ENCODE results near the gene SCYGR4. TPM values are rescaled to one million over a fixed set of nuclear protein-coding genes. Genes with fewer than 3 reads are reported as not detected.

Gene SCYGR4
- polyA plus RNA-seq, 2 of the 4 experiments (the other 2 are of a cell fraction), result not detected

GRCh38 chr2:227654426-227654825, 37.1 kb downstream of the SCYGR4 start:
- ATAC-seq, result no peak
- Histone ChIP-seq H3K4me1 (peaks cover 60% of the 10 kb centered on the region), H3K4me2 (peak overlapping the region; percentile 61), H3K27ac (peak overlapping the region; percentile 87 to 89), H3K4me3 (no peak overlapping the region), H3K9me3 (no peaks in the 10 kb centered on the region)
- no peak for FAIRE-seq
- ChIA-PET POLR2A (no interaction called here), CTCF (no interaction called here)
- DNase-seq (ENCODE audit: low read depth in 1 of 2, low spot score in 1 of 2), result no peak
- WGBS (ENCODE audit: missing lambda C conversion rate), result 94% methylated on average over 1 of the region's 1 CpG
- no peak for TF ChIP-seq HOXA7 (CRISPR knock-in tag; IDR thresholded peaks at IDR 0.05)
- no peak for TF ChIP-seq TFCP2L1 (CRISPR knock-in tag; IDR thresholded peaks at IDR 0.05)
- no peak for TF ChIP-seq POLR2AphosphoS2 (conservative IDR thresholded peaks at IDR 0.05; ENCODE audit: low read length)
- TF ChIP-seq FOSL2 (IDR thresholded peaks at IDR 0.05), result no peak
- TF ChIP-seq FOSL2 (CRISPR knock-in tag; IDR thresholded peaks at IDR 0.05), result no peak
- TF ChIP-seq BHLHE40 (IDR thresholded peaks at IDR 0.05; ENCODE audit: low read depth, low read length), result no peak
- TF ChIP-seq, protein P1, sequence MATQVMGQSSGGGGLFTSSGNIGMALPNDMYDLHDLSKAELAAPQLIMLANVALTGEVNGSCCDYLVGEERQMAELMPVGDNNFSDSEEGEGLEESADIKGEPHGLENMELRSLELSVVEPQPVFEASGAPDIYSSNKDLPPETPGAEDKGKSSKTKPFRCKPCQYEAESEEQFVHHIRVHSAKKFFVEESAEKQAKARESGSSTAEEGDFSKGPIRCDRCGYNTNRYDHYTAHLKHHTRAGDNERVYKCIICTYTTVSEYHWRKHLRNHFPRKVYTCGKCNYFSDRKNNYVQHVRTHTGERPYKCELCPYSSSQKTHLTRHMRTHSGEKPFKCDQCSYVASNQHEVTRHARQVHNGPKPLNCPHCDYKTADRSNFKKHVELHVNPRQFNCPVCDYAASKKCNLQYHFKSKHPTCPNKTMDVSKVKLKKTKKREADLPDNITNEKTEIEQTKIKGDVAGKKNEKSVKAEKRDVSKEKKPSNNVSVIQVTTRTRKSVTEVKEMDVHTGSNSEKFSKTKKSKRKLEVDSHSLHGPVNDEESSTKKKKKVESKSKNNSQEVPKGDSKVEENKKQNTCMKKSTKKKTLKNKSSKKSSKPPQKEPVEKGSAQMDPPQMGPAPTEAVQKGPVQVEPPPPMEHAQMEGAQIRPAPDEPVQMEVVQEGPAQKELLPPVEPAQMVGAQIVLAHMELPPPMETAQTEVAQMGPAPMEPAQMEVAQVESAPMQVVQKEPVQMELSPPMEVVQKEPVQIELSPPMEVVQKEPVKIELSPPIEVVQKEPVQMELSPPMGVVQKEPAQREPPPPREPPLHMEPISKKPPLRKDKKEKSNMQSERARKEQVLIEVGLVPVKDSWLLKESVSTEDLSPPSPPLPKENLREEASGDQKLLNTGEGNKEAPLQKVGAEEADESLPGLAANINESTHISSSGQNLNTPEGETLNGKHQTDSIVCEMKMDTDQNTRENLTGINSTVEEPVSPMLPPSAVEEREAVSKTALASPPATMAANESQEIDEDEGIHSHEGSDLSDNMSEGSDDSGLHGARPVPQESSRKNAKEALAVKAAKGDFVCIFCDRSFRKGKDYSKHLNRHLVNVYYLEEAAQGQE (IDR thresholded peaks at IDR 0.05), result no peak
- TF ChIP-seq HEYL (CRISPR knock-in tag; IDR thresholded peaks at IDR 0.05), result no peak
- no peak for TF ChIP-seq GATA3 (IDR thresholded peaks at IDR 0.05; ENCODE audit: borderline replicate concordance)
- TF ChIP-seq RCOR1 (IDR thresholded peaks at IDR 0.05; ENCODE audit: low read depth, low read length), result no peak
- no peak for TF ChIP-seq ZNF302 (CRISPR knock-in tag; IDR thresholded peaks at IDR 0.05)
- no peak for TF ChIP-seq MAFK (IDR thresholded peaks at IDR 0.05; ENCODE audit: partially characterized antibody)
- no peak for TF ChIP-seq MAX (IDR thresholded peaks at IDR 0.05)
- no peak for TF ChIP-seq CEBPB (IDR thresholded peaks at IDR 0.05)
- no peak for TF ChIP-seq ZC3H11A (IDR thresholded peaks at IDR 0.05)
- TF ChIP-seq CHD4 (IDR thresholded peaks at IDR 0.05; ENCODE audit: borderline replicate concordance), result no peak
- TF ChIP-seq KDM5A (IDR thresholded peaks at IDR 0.05), result no peak
- no peak for TF ChIP-seq SMC3 (IDR thresholded peaks at IDR 0.05)
- TF ChIP-seq JUN (IDR thresholded peaks at IDR 0.05), result no peak

GRCh38 chr2:227655454-227655853, 38.2 kb downstream of the SCYGR4 start:
- ATAC-seq (peak; percentile 73 to 85), DNase-seq (ENCODE audit: low read depth in 1 of 2, low spot score in 1 of 2) (peak; percentile 93 to 96), FAIRE-seq (peak; percentile 98)
- H3K4me1 ChIP-seq, result peaks cover 60% of the 10 kb centered on the region
- ChIA-PET CTCF (no interaction called here), POLR2A (no interaction called here)
- H3K4me2 ChIP-seq, result peak overlapping the region; percentile 61
- H3K27ac ChIP-seq, result peak overlapping the region; percentile 87 to 89
- WGBS (ENCODE audit: missing lambda C conversion rate), result 0% methylated on average over 1 of the region's 1 CpG
- H3K4me3 ChIP-seq, result no peak overlapping the region
- H3K9me3 ChIP-seq, result no peaks in the 10 kb centered on the region
- TF ChIP-seq MAX (IDR thresholded peaks at IDR 0.05) (peak; percentile 63), RFX5 (IDR thresholded peaks at IDR 0.05) (no peak), EP300 (IDR thresholded peaks at IDR 0.05) (peak; percentile 82 to 86; a peak in 3 of 5 replicates), HES2 (IDR thresholded peaks at IDR 0.05) (peak; percentile 52; the same call in 1 of the 2 replicates), JUNB (IDR thresholded peaks at IDR 0.05) (peak; percentile 98), ESRRA (IDR thresholded peaks at IDR 0.05; ENCODE audit: borderline replicate concordance, low read length) (peak; percentile 39; the same call in 1 of the 2 replicates), GATA3 (IDR thresholded peaks at IDR 0.05; ENCODE audit: borderline replicate concordance) (peak; percentile 86; the same call in 1 of the 2 replicates), FOSL2 (IDR thresholded peaks at IDR 0.05) (peak; percentile 96), FOSL2 (CRISPR knock-in tag; IDR thresholded peaks at IDR 0.05) (peak; percentile 100), JUN (IDR thresholded peaks at IDR 0.05) (peak; percentile 78 to 79; a peak in 4 of 5 replicates), RCOR1 (IDR thresholded peaks at IDR 0.05; ENCODE audit: low read depth, low read length) (no peak), CEBPB (IDR thresholded peaks at IDR 0.05) (peak; percentile 84 to 97), RARB (CRISPR knock-in tag; IDR thresholded peaks at IDR 0.05) (peak; percentile 86; the same call in 1 of the 2 replicates), SMC3 (IDR thresholded peaks at IDR 0.05) (0 out of 3 replicates have a peak, but pooled peaks have one; percentile 28), FOSB (CRISPR knock-in tag; IDR thresholded peaks at IDR 0.05) (no peak)
- TF ChIP-seq, protein P2, sequence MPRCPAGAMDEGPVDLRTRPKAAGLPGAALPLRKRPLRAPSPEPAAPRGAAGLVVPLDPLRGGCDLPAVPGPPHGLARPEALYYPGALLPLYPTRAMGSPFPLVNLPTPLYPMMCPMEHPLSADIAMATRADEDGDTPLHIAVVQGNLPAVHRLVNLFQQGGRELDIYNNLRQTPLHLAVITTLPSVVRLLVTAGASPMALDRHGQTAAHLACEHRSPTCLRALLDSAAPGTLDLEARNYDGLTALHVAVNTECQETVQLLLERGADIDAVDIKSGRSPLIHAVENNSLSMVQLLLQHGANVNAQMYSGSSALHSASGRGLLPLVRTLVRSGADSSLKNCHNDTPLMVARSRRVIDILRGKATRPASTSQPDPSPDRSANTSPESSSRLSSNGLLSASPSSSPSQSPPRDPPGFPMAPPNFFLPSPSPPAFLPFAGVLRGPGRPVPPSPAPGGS (IDR thresholded peaks at IDR 0.05), result peak; percentile 71; the same call in 2 of the 3 replicates
